Endothelial cell of umbilical vein (primary cell): ENCODE results near the gene DUSP6. TPM values are rescaled to one million over a fixed set of nuclear protein-coding genes. Genes with fewer than 3 reads are reported as not detected.

Experiments
- BruUV-seq: library from RNA; stranded (reverse); fragments of 400-500 nt; replicated peaks from 2 replicates; lab custom pipeline; 2021; lab: Mats Ljungman, UMichigan
- CTCF ChIA-PET: fragments of 300-600, 350-600 bp; sonication (Branson Sonifier 250); formaldehyde crosslinking; loops from one replicate; lab custom pipeline; 2021; ENCODE audit warnings: antibody characterized with exemption, inconsistent platforms; lab: Charles Lee
- POLR2A ChIA-PET: fragments of 300-600, 350-600 bp; sonication (Branson Sonifier 250); formaldehyde crosslinking; loops from one replicate; lab custom pipeline; 2021; ENCODE audit warnings: antibody characterized with exemption, inconsistent platforms; lab: Charles Lee
- DNase-seq: peaks from one replicate; pipeline ENCODE4 v3.0.0-alpha.2; 2011; ENCODE audit warnings: low read depth, low spot score
- FAIRE-seq: peaks from 2 replicates; lab custom pipeline; 2011; peaks lifted over from hg19 to GRCh38; lab: Jason Lieb, UNC
- H2AFZ ChIP-seq: 2 replicates; pipeline ENCODE4 v1.6.0; 2012; ENCODE audit warnings: low read depth, low read length, control low read depth, inconsistent platforms
- H3K27ac ChIP-seq: 2 replicates; pipeline ENCODE4 v1.5.1; 2011; ENCODE audit warnings: low read depth, mild to moderate bottlenecking, control low read depth, low read length, moderate library complexity; ENCODE audit not compliant: insufficient read depth
- H3K27me3 ChIP-seq, 2 experiments: 2 replicates each; pipeline versions ENCODE4 v1.6.0 to v1.6.1; 2011; ENCODE audit warnings: low read length in 2 of 2, mixed read lengths in 1 of 2; ENCODE audit not compliant: control insufficient read depth in 2 of 2, insufficient read depth in 2 of 2
- H3K36me3 ChIP-seq, 2 experiments: 2 replicates in 1 of 2; 3 replicates in 1 of 2; pipeline ENCODE4 v1.5.1; 2011; ENCODE audit warnings: low read length in 2 of 2, mild to moderate bottlenecking in 1 of 2, moderate library complexity in 1 of 2; ENCODE audit not compliant: control insufficient read depth in 2 of 2, insufficient read depth in 2 of 2; ENCODE audit errors: extremely low read depth in 1 of 2
- H3K4me1 ChIP-seq: 3 replicates; pipeline ENCODE4 v1.5.1; 2011; ENCODE audit warnings: mild to moderate bottlenecking, low read length; ENCODE audit not compliant: control insufficient read depth, insufficient read depth; ENCODE audit errors: extremely low read depth
- H3K4me2 ChIP-seq: 2 replicates; pipeline ENCODE4 v1.6.1; 2011; ENCODE audit warnings: low read length, control low read depth, mixed read lengths; ENCODE audit not compliant: insufficient read depth
- H3K4me3 ChIP-seq, 3 experiments: fragments of 200-600 bp in 1 of 3; sonication (generic), shearing (Covaris generic) in 1 of 3; replicated peaks in 1 of 3; 2 replicates each; pipeline ENCODE4 v1.5.1; 2011 to 2016; ENCODE audit warnings: control low read depth in 3 of 3, low read length in 3 of 3, mild to moderate bottlenecking in 2 of 3, inconsistent platforms in 1 of 3, low read depth in 1 of 3, moderate library complexity in 1 of 3; ENCODE audit not compliant: insufficient read depth in 1 of 3
- H3K79me2 ChIP-seq: 2 replicates; pipeline ENCODE4 v1.6.0; 2012; ENCODE audit warnings: low read length, inconsistent platforms; ENCODE audit not compliant: control insufficient read depth, insufficient read depth
- H3K9ac ChIP-seq: replicated peaks from 2 replicates; pipeline ENCODE3; 2011; ENCODE audit warnings: low read length, control low read depth; ENCODE audit not compliant: insufficient read depth; ENCODE audit errors: extremely low read depth
- H3K9me1 ChIP-seq: replicated peaks from 3 replicates; pipeline ENCODE4 v1.6.0; 2011; ENCODE audit warnings: mild to moderate bottlenecking, low read length; ENCODE audit not compliant: control insufficient read depth, insufficient read depth; ENCODE audit errors: extremely low read depth
- H3K9me3 ChIP-seq: replicated peaks from 2 replicates; pipeline ENCODE4 v1.5.1; 2012; ENCODE audit warnings: low read length, inconsistent platforms; ENCODE audit not compliant: control insufficient read depth, insufficient read depth
- H4K20me1 ChIP-seq: replicated peaks from 2 replicates; pipeline ENCODE3; 2011; ENCODE audit warnings: mild to moderate bottlenecking, low read length; ENCODE audit not compliant: control insufficient read depth, insufficient read depth; ENCODE audit errors: extremely low read depth
- EZH2 ChIP-seq: IDR thresholded peaks from 2 replicates; pipeline ENCODE4 v1.6.1; 2012; ENCODE audit warnings: borderline replicate concordance, low read depth, mild to moderate bottlenecking, moderate library complexity, low read length, inconsistent platforms; ENCODE audit not compliant: severe bottlenecking
- FOS ChIP-seq: IDR thresholded peaks from 2 replicates; pipeline ENCODE4 v1.6.1; 2011; ENCODE audit warnings: mild to moderate bottlenecking, low read length, moderate library complexity, borderline replicate concordance; ENCODE audit not compliant: insufficient read depth
- GATA2 ChIP-seq: IDR thresholded peaks from 2 replicates; pipeline ENCODE4 v1.7.0; 2011; ENCODE audit warnings: low read depth, mild to moderate bottlenecking, moderate library complexity, mixed read lengths, low read length; ENCODE audit not compliant: insufficient read length, insufficient read depth
- JUN ChIP-seq: IDR thresholded peaks from 2 replicates; pipeline ENCODE4 v1.6.1; 2011; ENCODE audit warnings: borderline replicate concordance, low read depth; ENCODE audit not compliant: insufficient read length, insufficient read depth
- MYC ChIP-seq: IDR thresholded peaks from one replicate; pipeline ENCODE4 v1.6.1; 2011; ENCODE audit warnings: mild to moderate bottlenecking, low read depth, low read length
- POLR2A ChIP-seq: IDR thresholded peaks from 2 replicates; pipeline ENCODE4 v1.6.1; 2012; ENCODE audit warnings: low read depth, mild to moderate bottlenecking, control low read depth, low read length
- POLR2AphosphoS5 ChIP-seq: IDR thresholded peaks from 2 replicates; pipeline ENCODE4 v1.6.1; 2012; ENCODE audit warnings: low read depth, mild to moderate bottlenecking, control low read depth, low read length, moderate library complexity; ENCODE audit not compliant: insufficient read depth
- dilution Hi-C: fragments of 300-500 bp; cut with MboI; formaldehyde crosslinking; loops from one replicate; pipeline ENCODE4 v1.15.0; 2019; ENCODE audit warnings: low sequenced_read_pairs; ENCODE audit not compliant: extremely low pct_ligation_motif_present
- intact Hi-C: fragments of 100-400 bp; cut with micrococcal nuclease; formaldehyde crosslinking; loops from one replicate; pipeline ENCODE4 v1.10.0; 2022
- polyA plus RNA-seq, 4 experiments: library from polyadenylated mRNA; depleted of rRNA in 3 of 4; stranded (reverse) in 3 of 4; unstranded in 1 of 4; fragments of >200 nt; gene quantifications; 2 replicates each; pipeline versions ENCODE4 v1.2.1 to v1.2.3, GENCODE V29; 2011 to 2012; ENCODE audit warnings: missing spikeins in 1 of 4
- total RNA-seq: library from RNA; stranded (reverse); gene quantifications from 2 replicates; pipeline ENCODE4 v1.2.3, GENCODE V29; 2021
- TF ChIP-seq, protein P1 (sequence below), 2 donors: IDR thresholded peaks; 1 replicate in 1 of 2; 2 replicates in 1 of 2; pipeline ENCODE4 v1.5.1; 2011; ENCODE audit warnings: low read length in 2 of 2, mild to moderate bottlenecking in 2 of 2, moderate library complexity in 2 of 2, control low read depth in 1 of 2, inconsistent platforms in 1 of 2, low read depth in 1 of 2; ENCODE audit not compliant: insufficient read depth in 1 of 2; ENCODE audit errors: extremely low read depth in 1 of 2
- TF ChIP-seq, protein P2 (sequence below): IDR thresholded peaks from 2 replicates; pipeline ENCODE4 v1.6.1; 2011; ENCODE audit not compliant: insufficient read depth, insufficient read length

The DUSP6 gene
- total and polyA plus RNA-seq, 2 donors (not counting 3 experiments of a cell fraction or from before 2014, with no cell fraction given): 148 to 149 TPM

DNA sequence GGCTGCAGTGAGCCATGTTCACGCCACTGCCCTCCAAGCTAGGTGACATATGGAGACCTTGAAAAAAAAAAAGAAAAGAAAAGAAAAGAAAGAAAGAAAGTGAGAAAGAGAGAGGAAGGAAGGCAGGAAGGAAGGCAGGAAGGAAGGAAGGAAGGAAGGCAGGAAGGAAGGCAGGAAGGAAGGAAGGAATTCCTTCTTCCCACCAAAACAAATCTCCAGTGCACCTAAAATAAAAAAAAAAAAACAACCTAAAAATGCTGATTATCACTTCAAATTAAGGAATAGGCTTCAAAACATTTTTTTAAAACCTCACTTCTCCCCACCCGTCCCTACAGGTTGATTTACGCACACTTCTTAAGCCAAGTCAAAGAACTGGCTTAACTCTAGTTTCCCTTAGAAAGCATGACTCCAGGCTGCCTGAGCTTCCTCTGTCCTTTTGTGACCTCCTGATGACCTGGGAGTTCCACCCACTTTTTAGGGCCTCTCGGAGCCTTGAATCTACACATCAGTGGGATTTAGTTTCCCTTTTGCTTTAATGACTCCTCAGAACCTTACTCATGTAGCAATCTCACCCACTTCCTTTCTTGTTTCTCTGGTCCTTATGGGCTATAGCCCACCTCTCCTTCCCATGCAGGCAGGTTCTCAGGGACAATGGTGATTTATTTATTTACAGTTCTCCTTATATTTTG is 18.6 kb downstream of the DUSP6 start:
- H3K4me3 ChIP-seq: no peak overlapping the region
- no peaks in the 10 kb centered on the region for H3K9me3 ChIP-seq
- TF ChIP-seq GATA2: no peak
- TF ChIP-seq POLR2A: no peak
- TF ChIP-seq, protein P1, sequence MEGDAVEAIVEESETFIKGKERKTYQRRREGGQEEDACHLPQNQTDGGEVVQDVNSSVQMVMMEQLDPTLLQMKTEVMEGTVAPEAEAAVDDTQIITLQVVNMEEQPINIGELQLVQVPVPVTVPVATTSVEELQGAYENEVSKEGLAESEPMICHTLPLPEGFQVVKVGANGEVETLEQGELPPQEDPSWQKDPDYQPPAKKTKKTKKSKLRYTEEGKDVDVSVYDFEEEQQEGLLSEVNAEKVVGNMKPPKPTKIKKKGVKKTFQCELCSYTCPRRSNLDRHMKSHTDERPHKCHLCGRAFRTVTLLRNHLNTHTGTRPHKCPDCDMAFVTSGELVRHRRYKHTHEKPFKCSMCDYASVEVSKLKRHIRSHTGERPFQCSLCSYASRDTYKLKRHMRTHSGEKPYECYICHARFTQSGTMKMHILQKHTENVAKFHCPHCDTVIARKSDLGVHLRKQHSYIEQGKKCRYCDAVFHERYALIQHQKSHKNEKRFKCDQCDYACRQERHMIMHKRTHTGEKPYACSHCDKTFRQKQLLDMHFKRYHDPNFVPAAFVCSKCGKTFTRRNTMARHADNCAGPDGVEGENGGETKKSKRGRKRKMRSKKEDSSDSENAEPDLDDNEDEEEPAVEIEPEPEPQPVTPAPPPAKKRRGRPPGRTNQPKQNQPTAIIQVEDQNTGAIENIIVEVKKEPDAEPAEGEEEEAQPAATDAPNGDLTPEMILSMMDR (IDR thresholded peaks at IDR 0.05; ENCODE audit: extremely low read depth in 1 of 2, insufficient read depth in 1 of 2, low read depth in 1 of 2, low read length in 2 of 2): no peak
- TF ChIP-seq JUN: no peak
- TF ChIP-seq, protein P2, sequence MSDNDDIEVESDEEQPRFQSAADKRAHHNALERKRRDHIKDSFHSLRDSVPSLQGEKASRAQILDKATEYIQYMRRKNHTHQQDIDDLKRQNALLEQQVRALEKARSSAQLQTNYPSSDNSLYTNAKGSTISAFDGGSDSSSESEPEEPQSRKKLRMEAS: no peak
- no peak for TF ChIP-seq FOS
- TF ChIP-seq MYC: no peak
- TF ChIP-seq POLR2AphosphoS5: no peak
- TF ChIP-seq EZH2: no peak
- H4K20me1 ChIP-seq: no peaks in the 10 kb centered on the region
- intact Hi-C loops (no loop called here), dilution Hi-C loops (loop anchor here (25.0 kb wide), 1 partner anchor 129 kb away; no protein-coding TSS in a partner anchor)
- no peak overlapping the region for H3K27ac ChIP-seq
- H3K36me3 ChIP-seq: no peaks in the 10 kb centered on the region
- no peak overlapping the region for H3K9ac ChIP-seq
- no peak for FAIRE-seq
- ChIA-PET POLR2A (no interaction called here), CTCF (interaction anchor here (1.5 kb wide), 1 partner anchor 10 kb away, joined by 3 read pairs; no protein-coding TSS in a partner anchor)
- H3K4me1 ChIP-seq: no peaks in the 10 kb centered on the region
- BruUV-seq: no TSS peak
- no peak for DNase-seq
- H2AFZ ChIP-seq: no peak overlapping the region
- H3K79me2 ChIP-seq: no peaks in the 10 kb centered on the region
- no peaks in the 10 kb centered on the region for H3K9me1 ChIP-seq
- no peaks in the 10 kb centered on the region for H3K27me3 ChIP-seq
- H3K4me2 ChIP-seq: no peak overlapping the region
